Common myeloid progenitor, CD34-positive (primary cell): ENCODE results near the gene SPINK6.

Experiments
- CTCF ChIA-PET: fragments of 350-600 bp; sonication (Branson Sonifier 250); formaldehyde crosslinking; loops from one replicate; lab custom pipeline; 2021; ENCODE audit warnings: antibody characterized with exemption; lab: Charles Lee
- POLR2A ChIA-PET: fragments of 350-600 bp; sonication (Branson Sonifier 250); formaldehyde crosslinking; loops from one replicate; lab custom pipeline; 2021; ENCODE audit warnings: antibody characterized with exemption; lab: Charles Lee
- DNase-seq, 3 donors: peaks; one replicate each; pipeline versions ENCODE4 v3.0.0 to v3.0.0-alpha.2; 2013
- H3K27ac ChIP-seq, 2 experiments: 1 replicate in 1 of 2; 2 replicates in 1 of 2; pipeline ENCODE4 v1.7.0; 2013; ENCODE audit warnings: inconsistent platforms in 2 of 2, low read length in 2 of 2, mild to moderate bottlenecking in 2 of 2, low read depth in 1 of 2, moderate library complexity in 1 of 2; ENCODE audit not compliant: severe bottlenecking in 2 of 2, insufficient read depth in 1 of 2, poor library complexity in 1 of 2
- H3K27me3 ChIP-seq, 5 experiments: replicated peaks in 2 of 5; 1 replicate in 3 of 5; 2 replicates in 2 of 5; pipeline versions ENCODE4 v1.6.1 to v1.7.0; 2013; ENCODE audit warnings: low read length in 4 of 5, mild to moderate bottlenecking in 2 of 5, moderate library complexity in 2 of 5, inconsistent platforms in 1 of 5; ENCODE audit not compliant: insufficient read depth in 5 of 5, control insufficient read depth in 4 of 5
- H3K36me3 ChIP-seq, 4 experiments: 1 replicate in 2 of 4; 2 replicates in 2 of 4; pipeline versions ENCODE4 v1.6.1 to v1.7.0; 2013; ENCODE audit warnings: low read length in 3 of 4, control low read depth in 1 of 4, mild to moderate bottlenecking in 1 of 4; ENCODE audit not compliant: control insufficient read depth in 4 of 4, insufficient read depth in 4 of 4
- H3K4me1 ChIP-seq, 4 experiments: 1 replicate in 3 of 4; 2 replicates in 1 of 4; pipeline versions ENCODE4 v1.6.1 to v1.7.1; 2013; ENCODE audit warnings: low read length in 3 of 4, mild to moderate bottlenecking in 3 of 4, control low read depth in 1 of 4, inconsistent platforms in 1 of 4, moderate library complexity in 1 of 4; ENCODE audit not compliant: control insufficient read depth in 4 of 4, insufficient read depth in 4 of 4; ENCODE audit errors: control extremely low read depth in 1 of 4
- H3K4me3 ChIP-seq, 7 experiments: 1 replicate in 4 of 7; 2 replicates in 3 of 7; pipeline versions ENCODE4 v1.5.1 to v1.7.0; 2013; ENCODE audit warnings: mild to moderate bottlenecking in 7 of 7, low read length in 6 of 7, moderate library complexity in 6 of 7, inconsistent platforms in 2 of 7, low read depth in 2 of 7, control low read depth in 1 of 7; ENCODE audit not compliant: insufficient read depth in 4 of 7, control insufficient read depth in 1 of 7; ENCODE audit errors: extremely low read depth in 1 of 7
- H3K9me3 ChIP-seq, 5 experiments: 1 replicate in 4 of 5; 2 replicates in 1 of 5; pipeline versions ENCODE4 v1.6.1 to v1.7.1; 2013; ENCODE audit warnings: low read length in 4 of 5, mild to moderate bottlenecking in 2 of 5, inconsistent platforms in 1 of 5, low read depth in 1 of 5, moderate library complexity in 1 of 5; ENCODE audit not compliant: control insufficient read depth in 4 of 5, insufficient read depth in 2 of 5; ENCODE audit errors: control extremely low read depth in 1 of 5
- WGBS: methylation state at CpG from one replicate; pipeline ENCODE4 v1.1.5; 2013; ENCODE audit not compliant: insufficient coverage; 5-methylcytosine and 5-hydroxymethylcytosine counted together

SPINK6 gene

DNA sequence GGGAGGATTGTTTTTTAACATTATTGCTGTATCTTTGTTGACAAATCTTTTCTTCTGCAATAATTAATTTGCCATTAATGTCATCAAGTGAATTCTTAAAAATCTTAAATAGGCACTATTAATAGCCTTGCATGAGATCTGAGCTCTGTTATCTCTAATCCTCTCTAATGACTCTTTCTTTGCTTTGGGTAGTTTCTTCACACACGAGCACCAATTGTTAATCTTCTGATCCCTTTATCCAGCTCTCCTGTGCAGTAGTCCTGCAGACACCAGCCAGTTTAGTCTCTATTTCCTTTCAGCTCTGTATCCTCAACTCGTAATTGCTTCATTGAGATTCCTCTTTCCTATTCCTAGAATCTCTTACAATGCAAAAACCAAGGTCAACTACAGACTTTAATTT lies 26.4 kb upstream of the SPINK6 start:
- Histone ChIP-seq H3K36me3 (no peaks in the 10 kb centered on the region), H3K4me1 (no peaks in the 10 kb centered on the region), H3K27me3 (peaks cover 0 to 2% (median 0%) of the 10 kb centered on the region in 5 experiments), H3K9me3 (no peaks in the 10 kb centered on the region), H3K27ac (no peak overlapping the region), H3K4me3 (no peak overlapping the region)
- 86% methylated on average over 2 of the region's 2 CpGs for WGBS
- DNase-seq: no peak
- POLR2A ChIA-PET: interaction anchor here (0.6 kb wide), 1 partner anchor 1724 kb away, joined by 6 read pairs; no protein-coding TSS in a partner anchor
- CTCF ChIA-PET: interaction anchor here (7.0 kb wide), 1 partner anchor 554 kb away, joined by 96 read pairs; no protein-coding TSS in a partner anchor

DNA sequence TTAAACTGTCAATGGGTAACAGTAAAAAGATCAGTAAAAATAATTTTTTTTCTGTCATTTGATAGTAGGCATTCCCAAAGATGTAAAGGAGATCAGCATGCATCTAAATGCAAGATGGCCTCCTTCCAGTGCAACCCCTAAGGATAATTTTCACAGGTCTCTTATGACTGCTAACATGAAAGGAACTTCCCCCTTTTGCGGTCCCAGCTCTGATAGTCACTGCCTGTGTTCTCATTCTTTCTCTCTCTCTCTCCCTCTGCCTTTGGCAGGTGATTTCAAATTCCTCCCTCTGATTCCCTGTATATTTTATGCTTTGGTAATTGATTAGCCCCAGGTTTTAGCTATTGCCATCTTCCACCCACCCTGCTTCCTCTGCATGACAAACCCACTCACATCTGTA lies 25.6 kb upstream of the SPINK6 start:
- Histone ChIP-seq H3K36me3 (no peaks in the 10 kb centered on the region), H3K4me3 (no peak overlapping the region), H3K27ac (no peak overlapping the region), H3K27me3 (peaks cover 0 to 2% (median 0%) of the 10 kb centered on the region in 5 experiments), H3K4me1 (no peaks in the 10 kb centered on the region), H3K9me3 (no peaks in the 10 kb centered on the region)
- POLR2A ChIA-PET: interaction anchor here (0.6 kb wide), 1 partner anchor 657 kb away, joined by 4 read pairs; no protein-coding TSS in a partner anchor
- 0% methylated on average over 1 of the region's 1 CpG for WGBS
- DNase-seq: peak in 2 of 3 donors; percentile 45 to 52
- CTCF ChIA-PET: interaction anchor here (0.7 to 7.0 kb wide), 2 partner anchors 198 to 553 kb away, joined by 3 to 96 read pairs; no protein-coding TSS in a partner anchor

DNA sequence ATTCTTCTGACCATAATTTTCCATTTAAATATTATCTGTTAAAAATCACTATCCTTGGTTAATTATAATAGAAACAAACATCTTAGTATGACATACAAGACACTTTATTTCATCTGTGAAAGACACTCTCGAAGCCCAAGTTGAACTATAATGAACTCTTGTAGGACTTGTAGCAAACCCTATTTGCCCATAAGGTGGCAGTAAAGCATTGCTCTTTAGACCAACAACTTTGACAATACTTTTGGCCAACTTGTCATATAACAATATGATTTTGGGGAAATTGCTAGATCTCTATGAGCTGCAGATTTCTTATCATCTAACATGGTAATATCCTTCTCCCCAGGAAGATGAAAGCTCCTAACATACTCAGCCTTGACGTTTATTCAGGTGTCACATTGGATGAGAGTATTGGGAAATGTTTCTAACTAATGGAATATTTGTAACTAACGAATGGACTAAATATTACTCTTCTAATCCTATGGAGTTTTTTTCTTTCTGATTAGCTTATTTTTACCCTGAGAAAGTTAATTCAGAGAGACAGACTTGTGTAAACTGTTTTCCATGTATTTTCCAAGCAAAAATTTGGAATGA lies 23.5 kb upstream of the SPINK6 start:
- Histone ChIP-seq H3K36me3 (no peaks in the 10 kb centered on the region), H3K4me3 (no peak overlapping the region), H3K27me3 (no peaks in the 10 kb centered on the region), H3K27ac (no peak overlapping the region), H3K9me3 (no peaks in the 10 kb centered on the region), H3K4me1 (no peaks in the 10 kb centered on the region)
- POLR2A ChIA-PET: no interaction called here
- CTCF ChIA-PET: interaction anchor here (0.5 to 7.0 kb wide), 14 partner anchors 9 to 935 kb away, joined by 3 to 96 read pairs (median 4); partner anchors contain the start of gene SPINK9
- 20% methylated on average over 1 of the region's 3 CpGs for WGBS
- DNase-seq: peak; percentile 71 to 87 (median 84)

DNA sequence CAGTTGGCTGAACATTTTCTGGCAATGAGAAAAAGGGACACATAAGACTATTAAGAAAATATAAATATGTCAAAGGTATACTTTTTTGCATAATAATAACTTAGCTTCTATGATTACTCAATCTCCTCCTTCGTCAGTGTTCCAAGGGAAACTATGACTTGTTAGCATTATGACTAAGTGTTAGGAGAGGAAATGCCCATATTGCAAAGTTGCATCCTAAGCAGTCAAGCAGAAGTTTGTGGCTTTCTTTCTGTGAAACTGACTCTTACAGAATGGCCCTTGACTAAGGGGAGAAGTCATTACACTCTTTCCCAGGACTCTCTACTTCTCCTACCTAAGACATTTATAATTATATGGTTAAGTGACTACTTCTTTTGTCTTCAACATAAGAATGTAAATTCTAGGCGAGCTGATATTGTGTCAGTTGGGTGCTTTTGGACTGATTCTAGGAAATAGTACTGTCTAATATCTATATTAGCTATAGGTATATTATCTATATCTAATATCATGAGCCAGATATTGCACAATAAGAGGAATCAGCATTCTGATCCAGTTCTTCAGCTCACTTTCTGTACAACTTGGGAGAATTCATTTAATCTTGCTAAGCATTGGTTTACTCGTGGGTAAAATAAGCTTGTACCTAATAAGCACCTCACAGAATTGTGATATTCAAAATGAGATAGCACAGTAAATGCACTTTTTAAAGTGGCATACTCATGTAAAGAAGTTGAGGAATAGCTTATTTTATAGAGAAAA lies 16.4 kb upstream of the SPINK6 start:
- WGBS: no CpG with 5 or more reads among the region's 3 CpGs
- no peaks in the 10 kb centered on the region for H3K36me3 ChIP-seq
- peak; percentile 62 to 90 (median 85) for DNase-seq
- no peak overlapping the region for H3K27ac ChIP-seq
- POLR2A ChIA-PET: interaction anchor here (0.6 kb wide), 1 partner anchor 326 kb away, joined by 3 read pairs; no protein-coding TSS in a partner anchor
- no peaks in the 10 kb centered on the region for H3K27me3 ChIP-seq
- peaks cover 0 to 8% (median 6%) of the 10 kb centered on the region in 4 experiments for H3K4me1 ChIP-seq
- H3K4me3 ChIP-seq: no peak overlapping the region
- no peaks in the 10 kb centered on the region for H3K9me3 ChIP-seq
- CTCF ChIA-PET: interaction anchor here (0.6 to 1.5 kb wide), 7 partner anchors 9 to 571 kb away, joined by 3 to 7 read pairs (median 6); no protein-coding TSS in a partner anchor

DNA sequence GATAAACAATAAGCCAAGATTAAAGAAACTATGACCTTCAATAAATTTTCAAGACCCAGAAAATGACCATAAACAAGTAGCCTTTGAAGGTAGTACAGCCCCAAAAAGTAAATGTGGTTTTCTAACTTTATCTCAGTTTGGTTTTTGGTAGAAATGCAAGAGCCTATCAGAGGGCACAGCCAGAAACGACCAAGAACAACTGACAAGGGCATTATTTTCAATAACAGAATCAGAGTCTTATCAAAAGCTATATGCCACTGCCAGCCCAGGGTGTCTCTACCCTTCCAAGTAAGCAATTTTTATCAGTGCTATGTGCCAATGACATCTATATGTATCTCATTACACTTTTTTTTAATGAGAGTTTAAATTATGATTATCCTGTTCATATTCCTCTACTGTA lies 11.8 kb upstream of the SPINK6 start:
- Histone ChIP-seq H3K36me3 (no peaks in the 10 kb centered on the region), H3K9me3 (no peaks in the 10 kb centered on the region), H3K27ac (no peak overlapping the region), H3K4me1 (peaks cover 0 to 8% (median 6%) of the 10 kb centered on the region in 4 experiments), H3K4me3 (no peak overlapping the region), H3K27me3 (no peaks in the 10 kb centered on the region)
- ChIA-PET POLR2A (no interaction called here), CTCF (interaction anchor here (0.8 kb wide), 1 partner anchor 92 kb away, joined by 3 read pairs; no protein-coding TSS in a partner anchor)
- WGBS: 83% methylated on average over 1 of the region's 1 CpG
- DNase-seq: no peak

DNA sequence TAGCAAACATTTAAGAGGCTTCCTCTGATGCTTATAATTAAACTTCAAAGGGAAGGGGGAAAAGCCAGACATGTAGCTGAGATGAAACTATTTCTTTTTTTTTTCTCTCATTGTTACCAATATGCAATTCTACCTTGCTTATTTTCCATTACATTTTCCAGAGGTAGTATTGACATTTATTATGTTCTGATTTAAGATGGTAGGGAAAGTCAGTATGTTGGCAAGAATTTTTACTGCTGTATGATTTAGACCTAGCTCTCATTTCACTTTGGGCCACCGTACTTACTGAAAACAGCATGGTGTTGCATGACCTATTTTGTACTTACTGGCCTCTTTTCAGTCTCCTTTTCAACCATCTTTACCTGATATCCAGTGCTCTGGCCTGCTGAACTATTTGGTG lies 9.6 kb upstream of the SPINK6 start:
- no peak for DNase-seq
- Histone ChIP-seq H3K4me3 (no peak overlapping the region), H3K27me3 (no peaks in the 10 kb centered on the region), H3K36me3 (no peaks in the 10 kb centered on the region), H3K4me1 (no peaks in the 10 kb centered on the region), H3K27ac (no peak overlapping the region), H3K9me3 (no peaks in the 10 kb centered on the region)
- POLR2A ChIA-PET: no interaction called here
- CTCF ChIA-PET: no interaction called here
- 86% methylated on average over 1 of the region's 1 CpG for WGBS

DNA sequence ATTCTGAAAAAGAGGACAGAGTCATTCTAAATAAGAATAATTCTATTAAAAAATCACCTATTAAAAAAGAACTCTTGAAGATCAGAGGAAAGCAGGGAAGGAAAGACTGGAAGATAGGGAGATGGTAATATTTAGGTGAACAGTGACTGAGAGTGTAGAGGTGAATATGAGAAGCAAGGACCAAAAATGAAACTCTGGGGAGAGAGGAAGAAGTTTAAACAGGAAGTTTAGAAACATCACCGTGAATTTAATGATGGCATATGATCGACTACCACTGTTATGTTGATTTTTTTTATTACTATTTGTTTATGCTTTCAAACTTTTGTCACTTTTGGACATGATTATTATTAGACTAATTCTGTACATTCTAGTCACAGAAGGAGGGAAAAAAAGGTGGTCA lies 1.7 kb upstream of the SPINK6 start:
- Histone ChIP-seq H3K27me3 (peaks cover 0 to 2% (median 0%) of the 10 kb centered on the region in 5 experiments), H3K27ac (no peak overlapping the region)
- POLR2A ChIA-PET: no interaction called here

More for the DNA sequence above, 1.7 kb upstream of the SPINK6 start:
- Histone ChIP-seq H3K4me1 (no peaks in the 10 kb centered on the region), H3K36me3 (no peaks in the 10 kb centered on the region), H3K4me3 (no peak overlapping the region), H3K9me3 (no peaks in the 10 kb centered on the region)
- DNase-seq: no peak
- no CpG with 5 or more reads among the region's 2 CpGs for WGBS
- CTCF ChIA-PET: no interaction called here
